ENCODE results near the gene ROR1. TPM values are rescaled to one million over a fixed set of nuclear protein-coding genes. Genes with fewer than 3 reads are reported as not detected.

ROR1 gene
- total RNA-seq: 3.6 and 9.1 TPM in 2 replicates

GRCh38 chr1:63773815-63774616, at the start of gene ROR1:
Gene ROR1, plus strand, starts transcription at chr1:63774017.

GRCh38 chr1:64203420-64203819, 429.6 kb downstream of the ROR1 start, which contains the start of gene UBE2U:
Gene UBE2U, plus strand, starts transcription at chr1:64203623. Its CDS starts 428 bp downstream, at chr1:64204051.

Other genes with a start within 250 kb of the ROR1 start
- gene PGM1, start 180.6 kb upstream of the ROR1 start, total RNA-seq: 103 and 167 TPM in 2 replicates